ENCODE measurements around the gene MRTFA. TPM values are rescaled to one million over a fixed set of nuclear protein-coding genes. Genes with fewer than 3 reads are reported as not detected.
A peak's percentile ranks its signal among the peaks of the same experiment; 100 is the strongest.

Gene MRTFA
- total and polyA plus RNA-seq, 3 donors from 2014 or later: 59.5 to 162 (median 158) TPM

GRCh38 chr22:40680819-40681183, 44.3 kb upstream of the MRTFA start:
- DNase-seq: no peak
- H3K4me1 ChIP-seq: peaks cover 12% of the 10 kb centered on the region
- no peaks in the 10 kb centered on the region for H3K36me3 ChIP-seq (ENCODE audit: low read depth, missing control alignments)
- no peak overlapping the region for H3K27ac ChIP-seq
- no peak overlapping the region for H3K4me3 ChIP-seq
- TF ChIP-seq CTCF (IDR thresholded peaks at IDR 0.05) (no peak), POLR2A (IDR thresholded peaks at IDR 0.05) (no peak)
- intact Hi-C loops (cut with DNase I; ENCODE audit: low total_unique reads): no loop called here
- no peaks in the 10 kb centered on the region for H3K9me3 ChIP-seq
- H3K27me3 ChIP-seq: no peaks in the 10 kb centered on the region
- WGBS, 2 donors: 92 to 94% methylated on average over 15 of the region's 15 CpGs

- Histone ChIP-seq H3K36me3 (ENCODE audit: low read depth, missing control alignments) (no peaks in the 10 kb centered on the region), H3K4me1 (peaks cover 12% of the 10 kb centered on the region), H3K27me3 (no peaks in the 10 kb centered on the region), H3K27ac (no peak overlapping the region), H3K9me3 (no peaks in the 10 kb centered on the region), H3K4me3 (no peak overlapping the region)
- TF ChIP-seq CTCF (IDR thresholded peaks at IDR 0.05): no peak
- no peak for TF ChIP-seq POLR2A (IDR thresholded peaks at IDR 0.05)
- DNase-seq: peak; percentile 36
- intact Hi-C loops (cut with DNase I; ENCODE audit: low total_unique reads): no loop called here
- WGBS, 2 donors: 47 to 57% methylated on average over 9 of the region's 9 CpGs
These were observed 43.7 kb upstream of the MRTFA start for GRCh38 chr22:40679964-40680818.

GRCh38 chr22:40679249-40679963, 42.9 kb upstream of the MRTFA start, which contains the start of gene MCHR1:
Gene MCHR1 (plus strand): TSS chr22:40679484. CDS start chr22:40679653, 169 bp downstream.
- Histone ChIP-seq H3K36me3 (ENCODE audit: low read depth, missing control alignments) (no peaks in the 10 kb centered on the region), H3K27me3 (no peaks in the 10 kb centered on the region), H3K27ac (no peak within 1 kb of the TSS), H3K4me1 (peaks cover 12% of the 10 kb centered on the region), H3K9me3 (no peaks in the 10 kb centered on the region), H3K4me3 (peak within 1 kb of the TSS in 1 of 2 donors; percentile 5)
- 36 to 47% methylated on average over 9 to 21 of the region's 21 CpGs for WGBS, 2 donors
- TF ChIP-seq CTCF (IDR thresholded peaks at IDR 0.05): no peak
- TF ChIP-seq POLR2A (IDR thresholded peaks at IDR 0.05): no peak
- intact Hi-C loops (cut with DNase I; ENCODE audit: low total_unique reads): no loop called here
- DNase-seq: no peak

- Histone ChIP-seq H3K27ac (no peak overlapping the region), H3K4me3 (no peak overlapping the region), H3K9me3 (no peaks in the 10 kb centered on the region), H3K4me1 (peaks cover 12% of the 10 kb centered on the region), H3K36me3 (ENCODE audit: low read depth, missing control alignments) (no peaks in the 10 kb centered on the region), H3K27me3 (no peaks in the 10 kb centered on the region)
- intact Hi-C loops (cut with DNase I; ENCODE audit: low total_unique reads): no loop called here
- 61 to 70% methylated on average over 11 to 14 of the region's 14 CpGs for WGBS, 2 donors
- no peak for TF ChIP-seq CTCF (IDR thresholded peaks at IDR 0.05)
- TF ChIP-seq POLR2A (IDR thresholded peaks at IDR 0.05): no peak
- DNase-seq: no peak
These were observed 42.2 kb upstream of the MRTFA start for GRCh38 chr22:40678493-40679248.
